ENCODE measurements around the gene MT1B.
"Not testable (repeated sequence)": the region's sequence is repeated elsewhere in the genome, so short reads cannot be mapped to it uniquely, and the experiment has no call there.

The MT1B gene

DNA sequence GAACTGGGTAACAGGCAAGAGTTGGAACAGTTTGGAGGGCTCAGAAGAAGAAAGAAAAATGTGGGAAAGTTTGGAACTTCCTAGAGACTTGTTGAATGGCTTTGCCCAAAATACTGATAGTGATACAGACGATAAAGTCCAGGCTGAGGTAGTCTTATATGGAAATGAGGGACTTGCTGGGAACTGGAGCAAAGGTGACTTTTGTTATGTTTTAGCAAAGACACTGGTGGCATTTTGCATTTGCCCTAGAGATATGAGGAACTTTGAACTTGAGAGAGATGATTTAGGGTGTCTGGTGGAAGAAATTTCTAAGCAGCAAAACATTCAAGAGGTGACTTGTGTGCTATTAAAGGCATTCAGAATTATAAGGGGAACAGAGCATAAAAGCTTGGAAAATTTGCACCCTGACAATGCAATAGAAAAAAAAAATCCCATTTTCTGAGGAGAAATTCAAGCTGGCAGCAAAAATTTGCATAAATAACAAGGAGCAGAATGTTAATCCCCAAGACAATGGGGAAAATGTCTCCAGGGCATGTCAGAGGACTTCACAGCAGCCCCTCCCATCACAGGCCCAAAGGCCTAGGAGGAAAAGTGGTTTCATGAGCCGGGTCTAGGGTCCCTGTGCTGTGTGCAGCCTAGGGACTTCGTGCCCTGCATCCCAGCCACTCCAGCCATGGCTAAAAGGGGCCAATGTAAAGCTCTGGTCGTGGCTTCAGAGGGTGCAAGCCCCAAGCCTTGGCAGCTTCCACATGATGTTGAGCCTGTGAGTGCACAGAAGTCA lies 29.8 kb upstream of the MT1B start:
- DNase-seq: not testable (repeated sequence)

DNA sequence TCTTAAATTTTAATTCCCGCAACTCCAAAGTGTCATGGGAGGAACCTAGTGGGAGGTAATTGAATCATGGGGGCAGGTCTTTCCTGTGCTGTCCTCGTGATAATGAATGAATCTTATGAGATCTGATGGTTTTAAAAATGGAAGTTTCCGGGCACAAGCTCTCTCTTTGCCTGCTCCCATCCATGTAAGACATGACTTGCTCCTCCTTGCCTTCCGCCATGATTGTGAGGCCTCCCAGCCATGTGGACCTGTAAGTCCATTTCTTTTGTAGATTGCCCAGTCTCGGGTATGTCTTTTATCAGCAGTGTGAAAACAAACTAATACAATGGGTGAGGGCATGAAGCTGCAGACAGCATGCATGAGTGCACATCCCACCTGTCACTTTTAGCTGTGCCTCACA lies 28.5 kb upstream of the MT1B start:
- not testable (repeated sequence) for DNase-seq

DNA sequence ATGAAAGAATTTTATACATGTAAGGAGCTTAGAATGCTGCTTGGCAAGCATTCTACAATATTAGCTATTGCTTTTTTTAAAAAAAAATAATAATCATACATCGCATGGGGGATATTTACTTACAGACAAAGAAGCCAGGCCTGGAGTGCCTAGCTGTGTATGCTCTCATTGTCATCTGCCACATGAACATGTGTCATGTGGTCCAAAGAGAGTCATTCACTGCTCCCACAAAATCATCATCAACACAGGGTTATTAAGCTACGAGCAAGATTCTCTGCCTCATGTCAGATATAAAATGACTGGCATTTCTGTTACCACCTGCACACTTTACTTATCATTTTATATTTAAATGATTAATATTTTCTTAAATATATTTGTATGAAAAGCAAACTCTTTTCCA lies 28.0 kb upstream of the MT1B start:
- no peak for DNase-seq

DNA sequence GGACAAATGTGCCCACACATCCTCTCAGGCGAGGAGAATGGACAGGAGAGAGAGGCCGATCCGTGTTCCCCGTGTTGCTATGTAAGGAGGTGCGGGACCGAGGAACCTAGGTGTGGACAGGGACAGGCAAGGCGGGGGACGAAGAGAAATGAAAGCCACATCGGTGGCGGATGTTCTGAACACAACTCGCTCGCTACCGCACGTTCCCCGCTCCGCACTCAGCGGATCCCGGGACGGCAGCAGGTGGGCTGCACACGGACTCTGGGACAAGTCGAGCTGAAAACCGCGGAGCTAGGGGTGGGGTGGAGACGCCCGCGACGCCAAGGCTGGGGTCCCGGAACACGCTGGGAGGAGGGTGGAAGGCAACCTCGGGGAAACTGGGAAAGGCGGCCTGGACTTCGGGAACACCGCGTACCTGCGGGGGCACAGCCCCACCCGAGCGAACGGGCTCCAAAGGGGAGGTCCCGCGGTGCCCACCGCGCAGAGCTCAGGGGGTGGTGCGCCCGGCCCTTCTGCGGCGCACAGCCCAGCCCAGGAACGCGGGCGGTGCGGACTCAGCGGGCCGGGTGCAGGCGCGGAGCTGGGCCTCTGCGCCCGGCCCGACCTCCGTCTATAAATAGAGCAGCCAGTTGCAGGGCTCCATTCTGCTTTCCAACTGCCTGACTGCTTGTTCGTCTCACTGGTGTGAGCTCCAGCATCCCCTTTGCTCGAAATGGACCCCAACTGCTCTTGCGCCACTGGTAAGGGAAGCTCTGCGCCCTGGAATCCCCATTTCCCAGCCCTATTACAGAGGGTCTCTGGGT lies 26.3 kb upstream of the MT1B start, which contains the start of gene MT1E:
Gene MT1E (plus strand): TSS at position 642 of the 803 bp plus-strand sequence. CDS start 71 bp downstream, at position 713.
- DNase-seq: peak; percentile 41

DNA sequence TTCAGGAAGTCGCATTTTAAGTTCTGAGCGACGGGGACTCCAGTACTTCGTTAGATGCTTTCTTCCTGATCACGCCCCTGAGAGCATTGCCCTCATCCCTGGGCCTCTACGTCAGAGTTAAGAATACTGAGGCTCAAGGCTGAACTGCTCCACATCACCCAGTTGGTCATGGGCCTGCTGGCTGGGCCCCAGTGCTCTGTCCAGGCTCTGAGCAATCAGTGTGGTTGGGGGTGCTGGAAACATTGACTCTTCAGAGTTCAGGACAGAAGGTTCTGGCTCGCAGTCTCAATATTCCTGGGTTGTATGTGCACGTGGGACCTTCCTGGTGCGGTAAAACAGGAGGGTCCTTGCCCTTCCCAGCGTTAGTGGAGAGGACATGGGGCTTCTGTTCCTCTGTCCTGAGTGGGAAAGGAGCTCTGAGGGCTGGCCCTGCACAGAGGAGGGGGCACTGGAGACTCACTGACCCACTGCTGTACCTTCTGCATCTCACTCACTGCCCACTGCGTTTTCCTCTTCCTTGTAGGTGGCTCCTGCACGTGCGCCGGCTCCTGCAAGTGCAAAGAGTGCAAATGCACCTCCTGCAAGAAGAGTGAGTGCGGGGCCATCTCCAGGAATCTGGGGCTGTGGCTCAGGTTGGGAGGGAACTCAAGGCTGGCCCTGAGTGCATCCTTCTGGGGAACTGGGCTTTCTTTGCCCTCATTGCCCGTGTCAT lies 25.6 kb upstream of the MT1B start:
- no peak for DNase-seq

DNA sequence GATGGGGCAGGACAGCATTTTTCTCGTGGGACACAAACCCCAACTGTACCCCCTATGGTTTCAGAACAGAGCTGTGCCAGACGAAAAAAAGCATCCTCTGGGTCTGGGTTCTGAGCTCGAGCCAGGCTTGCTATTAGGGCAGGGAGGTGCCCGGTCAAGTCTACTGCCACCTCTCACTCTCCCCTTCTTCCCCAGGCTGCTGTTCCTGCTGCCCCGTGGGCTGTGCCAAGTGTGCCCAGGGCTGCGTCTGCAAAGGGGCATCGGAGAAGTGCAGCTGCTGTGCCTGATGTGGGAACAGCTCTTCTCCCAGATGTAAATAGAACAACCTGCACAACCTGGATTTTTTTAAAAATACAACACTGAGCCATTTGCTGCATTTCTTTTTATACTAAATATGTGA lies 25.0 kb upstream of the MT1B start:
- no peak for DNase-seq

DNA sequence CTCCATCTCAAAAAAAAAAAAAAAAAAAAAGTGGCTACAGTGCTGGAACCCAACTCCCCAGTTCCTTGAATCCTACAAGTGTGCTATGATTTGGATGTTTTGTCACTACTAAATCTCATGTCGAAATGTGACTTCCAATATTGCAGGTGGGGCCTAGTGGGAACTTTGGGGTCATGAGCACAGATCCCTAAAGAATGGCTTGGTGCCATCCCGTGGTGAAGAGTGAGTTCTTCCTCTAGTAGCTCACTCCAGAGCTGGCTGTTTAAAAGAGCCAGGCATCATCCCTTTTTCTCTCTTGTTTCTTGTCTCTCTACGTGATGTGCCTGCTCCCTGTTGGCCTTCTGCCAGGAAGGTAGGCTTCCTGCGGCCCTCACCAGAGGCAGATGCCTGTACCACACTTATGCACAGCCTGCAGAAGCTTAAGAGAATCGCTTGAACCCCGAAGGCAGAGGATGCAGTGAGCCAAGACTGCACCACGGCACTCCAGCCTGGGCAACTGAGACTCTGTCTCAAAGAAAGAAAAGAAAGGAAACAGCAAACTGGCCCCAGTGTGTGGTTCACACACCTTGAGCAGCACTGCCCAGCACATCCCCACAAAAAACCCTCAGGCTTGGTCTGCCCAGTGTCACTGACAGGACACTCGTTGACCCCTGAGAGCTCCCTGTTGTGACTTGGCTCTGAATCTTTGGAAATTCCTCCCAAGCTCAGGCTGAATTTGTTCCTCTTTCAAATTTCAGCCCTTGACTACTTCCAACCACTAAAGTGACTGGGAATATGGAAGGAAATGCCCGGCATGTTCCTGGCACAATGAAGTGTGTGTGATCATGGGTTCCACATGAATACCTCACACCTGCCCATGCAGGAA lies 23.0 kb upstream of the MT1B start:
- no peak for DNase-seq

DNA sequence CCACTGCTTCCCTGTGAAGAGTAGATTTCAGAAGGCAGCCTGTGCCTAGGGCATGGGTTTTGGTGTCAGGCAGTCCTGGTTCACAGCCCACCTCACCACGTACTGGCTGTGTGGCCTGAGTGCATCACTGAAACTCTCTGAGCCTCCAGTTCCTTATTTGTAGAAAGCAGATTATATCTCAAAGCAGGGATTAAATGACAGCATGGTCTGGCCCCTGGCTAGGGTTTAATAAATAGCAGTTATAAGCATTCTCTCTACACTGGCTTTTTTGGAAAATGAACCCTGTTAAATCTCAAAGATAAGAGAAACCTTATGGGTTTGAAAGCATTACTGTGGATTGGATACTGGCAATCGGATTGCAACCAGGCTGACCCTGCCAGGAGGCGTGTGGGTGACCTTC lies 22.2 kb upstream of the MT1B start:
- DNase-seq: no peak

DNA sequence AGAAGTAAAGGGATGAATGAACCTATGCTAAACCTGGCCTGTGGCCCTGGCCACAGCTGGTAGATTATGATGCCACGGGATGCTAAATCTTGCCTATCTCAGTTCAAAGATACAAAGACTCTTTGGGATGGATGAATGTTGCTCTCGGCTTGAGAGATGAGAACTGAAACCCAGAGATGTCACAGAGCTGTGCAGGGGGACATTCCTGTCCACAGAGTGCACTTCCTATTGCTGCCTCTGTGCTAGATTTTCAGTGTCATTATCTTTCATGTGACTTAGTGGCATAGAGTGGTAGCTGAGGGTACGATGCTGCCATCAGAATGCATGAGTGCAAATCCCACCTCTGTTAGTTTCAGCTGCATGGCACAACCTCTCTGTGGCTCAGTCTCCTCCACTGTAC lies 21.6 kb upstream of the MT1B start:
- no peak for DNase-seq

DNA sequence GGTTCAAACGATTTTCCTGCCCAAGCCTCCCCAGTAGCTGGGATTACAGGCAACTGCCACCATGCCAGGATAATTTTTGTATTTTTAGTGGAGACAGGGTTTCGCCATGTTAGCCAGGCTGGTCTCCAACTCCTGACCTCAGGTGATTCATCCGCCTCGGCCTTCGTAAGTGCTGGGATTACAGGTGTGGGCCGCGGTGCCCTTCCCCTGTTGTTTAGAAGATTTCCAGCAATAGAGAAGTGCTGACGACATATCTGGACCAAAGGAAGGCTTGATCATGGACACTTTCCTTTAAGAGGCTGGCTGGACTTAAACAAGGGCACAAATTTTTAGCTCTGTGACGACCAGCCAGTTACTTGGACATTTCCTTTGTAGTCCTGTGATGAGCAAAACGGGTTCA lies 20.5 kb upstream of the MT1B start:
- no peak for DNase-seq

DNA sequence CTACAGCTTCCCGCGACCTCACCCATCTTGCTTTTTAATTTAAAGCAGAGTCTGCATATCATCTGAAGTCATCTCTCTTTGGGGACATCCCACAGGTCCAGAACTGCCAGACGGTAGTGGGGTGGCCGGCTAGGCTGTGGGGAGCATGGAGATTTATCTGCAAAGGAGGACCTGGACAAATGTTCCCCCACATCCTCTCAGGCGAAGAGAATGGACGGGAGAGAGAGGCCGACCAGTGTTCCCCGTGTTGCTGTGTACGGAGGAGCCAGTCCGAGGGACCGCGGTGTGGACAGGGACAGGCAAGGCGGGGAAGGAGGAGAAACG lies 19.9 kb upstream of the MT1B start:
- no peak for DNase-seq

DNA sequence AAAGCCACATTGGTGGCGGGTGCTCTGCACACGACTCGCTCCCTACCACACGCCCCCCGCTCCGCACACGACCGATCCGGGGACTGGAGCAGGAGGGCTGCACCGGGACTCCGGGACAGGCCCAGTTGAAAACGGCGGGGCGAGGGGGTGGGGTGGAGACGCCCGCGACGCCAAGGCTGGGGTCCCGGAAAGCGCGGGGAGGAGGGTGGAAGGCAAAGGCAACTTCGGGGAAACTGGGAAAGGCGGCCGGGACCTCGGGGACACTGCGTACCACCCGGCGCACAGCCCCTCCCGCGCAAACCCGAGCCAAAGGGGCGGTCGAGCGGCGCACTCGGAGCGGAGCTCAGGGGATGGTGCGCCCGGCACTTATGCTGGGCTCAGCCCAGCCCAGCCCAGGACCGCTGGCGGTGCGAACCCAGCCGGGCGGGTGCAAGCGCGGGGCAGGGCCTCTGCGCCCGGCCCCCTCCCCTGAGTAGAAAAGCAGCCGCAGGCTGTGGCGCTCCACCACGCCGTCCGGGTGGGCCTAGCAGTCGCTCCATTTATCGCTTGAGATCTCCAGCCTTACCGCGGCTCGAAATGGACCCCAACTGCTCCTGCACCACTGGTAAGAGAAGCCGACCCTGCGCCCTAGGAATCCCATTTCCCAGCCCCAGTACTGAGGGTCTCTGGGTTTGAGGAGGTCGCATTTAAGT lies 19.4 kb upstream of the MT1B start, which contains the start of gene MT1M:
Gene MT1M (plus strand): TSS at position 504 of the 692 bp plus-strand sequence. CDS start 73 bp downstream, at position 577.
- peak; percentile 32 for DNase-seq

DNA sequence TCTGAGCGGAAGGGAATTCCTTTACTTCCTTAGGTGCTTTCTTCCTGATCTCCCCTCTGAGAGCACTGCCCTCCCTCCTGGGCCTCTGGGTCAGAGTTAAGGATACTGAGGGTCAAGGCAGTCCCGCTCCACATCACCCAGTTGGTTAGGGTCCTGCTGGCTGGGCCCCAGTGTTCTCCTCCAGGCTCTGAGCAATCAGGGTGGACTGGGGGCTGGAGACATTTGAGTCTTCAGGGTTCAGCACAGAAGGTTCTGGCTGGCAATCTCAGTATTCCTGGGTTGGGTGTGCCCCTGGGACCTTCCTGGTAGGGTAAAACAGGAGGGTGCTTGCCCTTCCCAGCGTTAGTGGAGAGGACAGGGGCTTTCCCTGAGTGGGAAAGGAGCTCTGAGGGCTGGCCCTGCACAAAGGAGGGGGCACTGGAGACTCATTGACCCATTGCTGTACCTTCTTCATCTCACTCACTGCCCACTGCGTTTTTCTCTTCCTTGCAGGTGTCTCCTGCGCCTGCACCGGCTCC lies 18.8 kb upstream of the MT1B start:
- DNase-seq: no peak

DNA sequence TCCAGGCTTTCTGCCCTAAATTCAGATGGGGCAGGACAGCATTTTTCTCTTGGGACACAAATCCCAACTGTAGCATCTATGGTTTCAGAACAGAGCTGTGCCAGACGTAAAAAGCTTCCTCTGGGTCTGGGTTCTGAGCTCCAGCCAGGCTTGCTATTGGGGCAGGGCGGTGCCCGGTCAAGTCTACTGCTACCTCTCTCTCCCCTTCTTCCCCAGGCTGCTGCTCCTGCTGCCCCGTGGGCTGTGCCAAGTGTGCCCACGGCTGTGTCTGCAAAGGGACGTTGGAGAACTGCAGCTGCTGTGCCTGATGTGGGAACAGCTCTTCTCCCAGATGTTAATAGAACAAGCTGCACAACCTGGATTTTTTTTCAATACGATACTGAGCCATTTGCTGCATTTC lies 18.2 kb upstream of the MT1B start:
- no peak for DNase-seq

DNA sequence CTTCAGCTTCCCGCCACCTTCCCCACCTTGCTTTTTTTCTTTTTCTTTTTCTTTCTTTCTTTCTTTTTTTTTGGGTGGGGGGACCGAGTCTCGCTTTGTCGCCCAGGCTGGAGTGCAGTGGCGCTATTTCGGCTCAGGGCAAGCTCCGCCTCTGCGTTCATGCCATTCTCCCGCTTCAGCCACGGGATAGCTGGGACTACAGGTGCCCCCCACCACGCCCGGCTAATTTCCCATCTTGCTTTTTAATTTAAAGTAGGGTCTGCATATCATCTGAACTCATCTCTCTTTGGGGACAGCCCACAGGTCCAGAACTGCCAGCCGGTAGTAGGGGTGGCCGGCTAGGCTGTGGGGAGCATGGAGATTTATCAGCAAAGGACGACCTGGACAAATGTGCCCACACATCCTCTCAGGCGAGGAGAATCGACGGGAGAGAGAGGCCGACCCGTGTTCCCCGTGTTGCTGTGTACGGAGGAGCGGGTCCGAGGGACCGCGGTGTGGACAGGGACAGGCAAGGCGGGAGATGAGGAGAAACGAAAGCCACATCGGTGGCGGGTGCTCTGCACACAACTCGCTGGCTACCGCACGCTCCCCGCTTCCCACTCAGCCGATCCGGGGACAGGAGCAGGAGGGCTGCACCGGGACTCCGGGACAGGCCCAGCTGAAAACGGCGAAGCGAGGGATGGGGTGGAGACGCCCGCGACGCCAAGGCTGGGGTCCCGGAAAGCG lies 16.8 kb upstream of the MT1B start:
- no peak for DNase-seq

DNA sequence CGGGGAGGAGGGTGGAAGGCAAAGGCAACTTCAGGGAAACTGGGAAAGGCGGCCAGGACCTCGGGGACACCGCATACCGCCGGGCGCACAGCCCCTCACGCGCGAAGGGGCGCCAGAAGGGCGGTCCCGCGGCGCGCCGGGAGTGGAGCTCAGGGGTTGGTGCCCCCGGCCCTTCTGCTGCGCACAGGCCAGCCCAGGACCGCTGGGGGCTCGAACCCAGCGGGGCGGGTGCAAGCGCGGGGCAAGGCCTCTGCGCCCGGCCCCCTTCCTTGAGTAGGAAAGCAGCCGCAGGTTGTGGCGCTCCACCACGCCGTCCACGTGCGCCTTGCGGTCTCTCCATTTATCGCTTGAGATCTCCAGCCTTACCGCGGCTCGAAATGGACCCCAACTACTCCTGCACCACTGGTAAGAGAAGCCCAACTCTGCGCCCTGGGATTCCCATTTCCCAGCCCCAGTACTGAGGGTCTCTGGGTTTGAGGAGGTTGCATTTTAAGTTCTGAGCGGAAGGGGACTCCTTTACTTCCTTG lies 16.2 kb upstream of the MT1B start:
- DNase-seq: no peak

DNA sequence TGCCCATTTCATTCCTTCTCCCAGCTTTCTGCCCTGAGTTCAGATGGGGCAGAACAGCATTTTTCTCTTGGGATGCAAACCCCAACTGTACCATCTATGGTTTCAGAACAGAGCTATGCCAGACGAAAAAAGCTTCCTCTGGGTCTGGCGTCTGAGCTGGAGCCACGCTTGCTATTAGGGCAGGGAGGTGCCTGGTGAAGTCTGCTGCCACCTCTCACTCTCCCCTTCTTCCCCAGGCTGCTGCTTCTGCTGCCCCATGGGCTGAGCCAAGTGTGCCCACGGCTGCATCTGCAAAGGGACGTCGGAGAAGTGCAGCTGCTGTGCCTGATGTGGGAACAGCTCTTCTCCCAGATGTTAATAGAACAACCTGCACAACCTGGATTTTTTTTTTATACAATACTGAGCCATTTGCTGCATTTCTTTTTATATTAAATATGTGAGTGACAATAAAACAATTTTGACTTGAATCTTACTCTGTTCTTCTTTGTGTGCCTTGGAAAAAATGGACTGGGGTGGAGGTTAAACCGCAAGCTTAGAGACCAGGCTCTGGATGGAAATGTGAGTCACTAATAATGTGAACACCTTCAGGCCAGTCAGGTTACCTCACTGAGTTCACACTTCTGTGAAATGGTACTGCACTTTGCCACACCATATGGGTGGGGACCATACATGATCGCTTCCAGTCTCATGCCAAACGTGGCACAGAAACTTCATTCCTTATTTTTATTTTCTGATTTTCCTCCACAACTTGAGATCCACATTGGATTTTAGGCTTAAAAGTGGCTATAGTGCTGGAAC lies 14.9 kb upstream of the MT1B start:
- no peak for DNase-seq

DNA sequence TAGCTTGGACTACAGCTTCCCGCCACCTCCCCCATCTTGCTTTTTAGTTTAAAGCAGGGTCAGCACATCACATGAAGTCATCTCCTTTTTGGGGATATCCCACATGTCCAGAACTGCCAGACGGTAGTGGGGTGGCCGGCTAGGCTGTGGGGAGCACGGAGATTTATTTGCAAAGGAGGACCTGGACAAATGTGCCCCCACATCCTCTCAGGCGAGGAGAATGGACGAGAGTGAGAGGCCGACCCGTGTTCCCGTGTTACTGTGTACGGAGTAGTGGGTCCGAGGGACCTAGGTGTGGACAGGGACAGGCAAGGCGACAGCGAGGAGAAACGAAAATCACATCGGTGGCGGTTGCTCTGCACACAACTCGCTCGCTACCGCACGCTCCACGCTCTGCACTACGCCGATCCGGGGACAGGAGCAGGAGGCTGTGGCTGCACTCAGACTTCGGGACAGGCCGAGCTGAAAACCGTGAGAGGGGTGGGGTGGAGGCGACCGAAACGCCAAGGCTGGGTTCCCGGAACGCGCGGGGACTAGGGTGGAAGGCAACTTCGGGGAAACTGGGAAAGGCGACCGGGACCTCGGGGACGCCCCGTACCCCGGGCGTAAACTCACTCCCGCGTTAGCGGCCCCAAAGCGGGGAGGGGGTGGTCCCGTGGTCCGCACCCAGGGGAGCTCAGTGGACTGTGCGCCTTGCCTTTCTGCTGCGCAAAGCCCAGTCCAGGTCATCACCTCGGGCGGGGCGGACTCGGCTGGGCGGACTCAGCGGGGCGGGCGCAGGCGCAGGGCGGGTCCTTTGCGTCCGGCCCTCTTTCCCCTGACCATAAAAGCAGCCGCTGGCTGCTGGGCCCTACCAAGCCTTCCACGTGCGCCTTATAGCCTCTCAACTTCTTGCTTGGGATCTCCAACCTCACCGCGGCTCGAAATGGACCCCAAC lies 13.6 kb upstream of the MT1B start, which contains the start of gene MT1A:
Gene MT1A (plus strand): TSS at position 853 of the 937 bp plus-strand sequence. CDS start 73 bp downstream, at position 926.
- DNase-seq: no peak

DNA sequence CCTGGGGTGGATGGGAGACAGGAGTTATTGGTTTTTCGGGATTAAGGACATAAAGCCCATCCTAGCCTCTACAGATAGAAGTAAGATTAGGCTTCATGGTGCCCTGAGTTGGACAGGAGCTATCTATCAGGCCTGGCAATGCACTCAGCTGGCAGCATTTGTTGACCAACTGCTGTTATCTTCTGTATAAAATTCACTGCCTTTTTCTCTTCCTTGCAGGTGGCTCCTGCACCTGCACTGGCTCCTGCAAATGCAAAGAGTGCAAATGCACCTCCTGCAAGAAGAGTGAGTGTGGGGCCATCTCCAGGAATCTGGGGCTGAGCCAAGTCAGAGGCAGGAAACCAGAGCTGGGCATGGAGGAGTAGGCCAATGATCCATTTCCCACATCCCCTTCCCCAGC lies 12.6 kb upstream of the MT1B start:
- DNase-seq: no peak
